ENCODE data around the gene ISOC2.

The ISOC2 gene

DNA sequence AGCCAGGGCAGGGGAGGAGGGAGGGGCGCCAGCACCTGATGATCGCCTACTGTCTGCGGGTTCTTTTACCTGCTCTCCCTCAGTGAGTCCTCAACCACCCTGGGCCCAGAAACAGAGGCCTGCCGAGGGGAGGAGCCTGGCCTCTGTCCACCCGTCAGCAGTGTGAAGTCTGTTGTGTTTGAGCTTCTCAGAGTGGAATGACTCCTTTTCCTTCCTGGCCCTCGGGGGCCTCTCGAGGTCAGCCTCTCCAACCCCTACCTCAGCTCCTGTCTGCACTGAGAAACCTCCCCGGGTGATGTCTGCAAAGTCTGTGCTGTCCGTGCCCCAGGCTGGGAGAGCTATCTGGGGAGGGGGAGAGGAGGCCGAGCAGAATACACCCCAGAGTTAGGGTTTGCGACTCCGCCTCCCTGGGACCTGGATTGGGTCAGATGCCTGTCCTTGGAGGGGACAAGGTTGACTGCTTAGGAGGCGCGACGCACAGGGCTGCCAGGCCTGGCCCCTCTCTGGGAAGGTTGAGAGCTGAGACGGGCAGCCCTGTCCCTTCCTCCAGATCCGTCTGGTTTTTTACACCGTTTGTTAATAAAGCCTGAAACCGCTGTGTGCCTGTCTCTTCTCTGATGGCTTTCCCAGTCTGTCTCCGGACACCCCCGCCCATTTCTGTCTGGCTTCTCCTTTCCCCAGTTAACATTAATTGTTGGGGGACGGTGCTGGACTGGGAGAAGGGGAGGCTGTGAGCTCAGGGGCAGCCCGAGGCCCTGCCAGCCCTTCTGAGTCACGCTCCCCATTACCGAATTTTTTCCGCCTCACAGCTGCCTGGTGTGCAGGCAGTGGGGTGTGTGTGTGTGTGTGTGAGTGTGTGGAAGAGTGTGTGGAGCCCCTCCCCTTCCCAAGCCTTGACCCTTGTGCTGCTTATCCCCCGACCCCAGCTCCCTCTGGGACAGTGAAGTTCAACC lies 25.8 kb upstream of the ISOC2 start:
- in situ Hi-C loops (cut with HindIII; ENCODE audit: low pct_unique_long_range_greater_than_20kb, low sequenced_read_pairs): no loop called here
- DNase-seq (ENCODE audit: low read depth in 1 of 2, low spot score in 1 of 2): peak; percentile 55 to 69
- TF ChIP-seq JUND (IDR thresholded peaks at IDR 0.05; ENCODE audit: low read depth): no peak

DNA sequence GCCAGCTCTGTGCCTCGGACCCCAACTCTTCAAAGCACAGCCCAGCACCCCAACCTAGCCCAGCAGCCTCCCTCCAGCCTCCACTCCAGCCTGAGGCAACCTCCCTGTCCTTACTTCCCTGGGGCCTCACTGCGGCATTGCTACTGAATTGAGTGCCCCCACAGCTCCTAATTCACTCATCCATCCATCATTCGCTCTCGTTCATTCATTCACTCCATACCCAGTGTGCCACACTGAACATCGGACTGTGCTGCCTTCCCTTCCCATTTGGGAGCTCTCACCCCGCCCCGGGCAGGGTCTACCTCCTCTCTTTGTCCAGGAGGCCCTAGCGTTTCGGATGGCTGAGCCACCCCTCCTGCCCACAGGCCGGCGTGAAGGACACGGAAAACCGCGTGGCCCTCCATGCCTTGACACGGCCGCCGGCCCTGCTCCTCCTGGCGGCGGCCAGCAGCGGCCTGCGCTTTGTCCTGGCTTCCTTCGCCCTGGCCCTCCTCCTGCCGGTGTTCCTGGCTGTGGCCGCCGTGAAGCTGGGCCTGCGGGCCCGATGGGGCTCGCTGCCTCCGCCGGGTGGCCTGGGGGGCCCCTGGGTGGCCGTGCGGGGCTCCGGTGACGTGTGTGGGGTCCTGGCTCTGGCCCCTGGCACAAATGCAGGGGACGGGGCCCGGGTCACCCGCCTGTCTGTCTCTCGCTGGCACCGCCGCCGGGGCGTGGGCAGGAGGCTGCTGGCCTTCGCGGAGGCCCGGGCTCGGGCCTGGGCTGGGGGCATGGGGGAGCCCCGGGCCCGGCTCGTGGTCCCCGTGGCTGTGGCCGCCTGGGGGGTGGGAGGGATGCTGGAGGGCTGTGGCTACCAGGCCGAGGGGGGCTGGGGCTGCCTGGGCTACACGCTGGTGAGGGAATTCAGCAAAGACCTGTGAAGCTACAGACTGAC lies 24.9 kb upstream of the ISOC2 start:
- in situ Hi-C loops (cut with HindIII; ENCODE audit: low pct_unique_long_range_greater_than_20kb, low sequenced_read_pairs): no loop called here
- DNase-seq (ENCODE audit: low read depth in 1 of 2, low spot score in 1 of 2): no peak

DNA sequence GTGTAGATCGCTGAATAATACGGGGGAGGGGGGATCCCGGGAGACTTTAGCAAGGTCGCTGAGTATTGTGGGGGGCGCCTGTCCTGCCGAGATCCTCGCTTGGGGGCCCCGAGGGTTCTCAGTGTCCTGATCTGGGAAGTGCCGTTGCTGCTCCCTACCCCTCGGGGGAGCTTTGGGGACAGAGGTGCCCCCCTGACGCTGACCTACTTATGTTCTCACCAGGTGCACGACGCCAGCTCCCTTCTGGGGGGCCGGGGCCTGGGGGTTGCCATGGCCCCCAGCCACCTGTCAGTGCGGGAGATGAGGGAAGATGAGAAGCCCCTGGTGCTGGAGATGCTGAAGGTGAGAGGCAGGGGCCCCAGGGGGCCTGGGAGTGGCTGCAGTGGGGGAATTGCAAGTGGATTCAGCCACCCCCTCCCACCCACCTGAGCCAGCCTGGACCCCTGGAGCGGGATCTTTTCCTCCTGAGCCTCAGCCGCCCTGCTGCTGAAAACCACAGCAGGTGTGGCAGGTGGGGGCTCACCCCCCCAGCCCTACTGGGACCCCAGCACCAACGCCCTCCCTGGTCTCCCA lies 24.1 kb upstream of the ISOC2 start:
- in situ Hi-C loops (cut with HindIII; ENCODE audit: low pct_unique_long_range_greater_than_20kb, low sequenced_read_pairs): no loop called here
- no peak for DNase-seq (ENCODE audit: low read depth in 1 of 2, low spot score in 1 of 2)
- TF ChIP-seq JUND (IDR thresholded peaks at IDR 0.05; ENCODE audit: low read depth): no peak

More for the DNA sequence above, 24.9 kb upstream of the ISOC2 start:
- no peak for TF ChIP-seq JUND (IDR thresholded peaks at IDR 0.05; ENCODE audit: low read depth)

DNA sequence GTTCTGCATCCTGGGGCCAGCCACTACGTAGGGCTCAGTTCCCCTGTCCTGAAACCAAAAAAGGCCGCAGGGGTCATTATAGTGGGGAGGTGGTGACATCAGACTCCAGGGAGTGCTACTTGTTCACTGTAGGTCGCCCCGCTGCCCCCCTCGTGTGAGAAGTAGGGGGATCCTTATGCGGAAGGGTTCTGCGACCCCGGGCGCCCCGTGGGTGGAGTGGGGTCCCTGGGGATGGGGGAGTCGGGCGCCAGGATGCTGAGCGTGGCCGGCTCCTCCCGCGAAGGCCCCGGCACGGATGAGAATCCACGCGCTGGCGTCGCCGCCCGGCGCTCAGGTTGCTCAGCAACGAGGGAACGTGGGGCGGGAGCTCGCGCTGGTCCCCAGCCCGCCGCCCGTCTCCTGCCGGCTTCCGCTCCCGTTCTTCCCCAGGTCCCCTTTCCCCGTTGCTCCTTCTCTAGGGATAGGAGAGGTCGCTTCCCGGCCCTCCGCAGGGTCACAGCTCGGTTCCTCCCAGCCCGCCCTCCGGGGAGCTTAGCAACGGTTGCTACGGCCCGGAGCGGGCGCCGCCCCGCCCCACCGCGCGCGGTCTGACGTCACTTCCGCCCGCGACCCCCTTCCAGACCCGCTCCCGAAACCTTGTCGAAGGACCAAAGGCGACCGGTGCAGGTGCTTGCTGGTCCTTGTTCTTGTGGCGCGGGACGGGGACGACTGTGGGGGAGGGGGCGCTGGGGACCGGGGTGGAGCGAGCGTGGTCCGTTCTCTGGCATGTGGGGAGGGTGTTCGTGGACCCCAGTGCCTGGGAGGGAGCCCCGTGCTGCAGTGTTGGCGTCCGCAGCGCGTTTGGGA lies 23.4 kb upstream of the ISOC2 start, which contains the start of gene NAT14:
Gene NAT14 (plus strand): TSS at position 596 of the 846 bp plus-strand sequence. CDS start 521 bp downstream, outside the sequence.
- in situ Hi-C loops (cut with HindIII; ENCODE audit: low pct_unique_long_range_greater_than_20kb, low sequenced_read_pairs): no loop called here

DNA sequence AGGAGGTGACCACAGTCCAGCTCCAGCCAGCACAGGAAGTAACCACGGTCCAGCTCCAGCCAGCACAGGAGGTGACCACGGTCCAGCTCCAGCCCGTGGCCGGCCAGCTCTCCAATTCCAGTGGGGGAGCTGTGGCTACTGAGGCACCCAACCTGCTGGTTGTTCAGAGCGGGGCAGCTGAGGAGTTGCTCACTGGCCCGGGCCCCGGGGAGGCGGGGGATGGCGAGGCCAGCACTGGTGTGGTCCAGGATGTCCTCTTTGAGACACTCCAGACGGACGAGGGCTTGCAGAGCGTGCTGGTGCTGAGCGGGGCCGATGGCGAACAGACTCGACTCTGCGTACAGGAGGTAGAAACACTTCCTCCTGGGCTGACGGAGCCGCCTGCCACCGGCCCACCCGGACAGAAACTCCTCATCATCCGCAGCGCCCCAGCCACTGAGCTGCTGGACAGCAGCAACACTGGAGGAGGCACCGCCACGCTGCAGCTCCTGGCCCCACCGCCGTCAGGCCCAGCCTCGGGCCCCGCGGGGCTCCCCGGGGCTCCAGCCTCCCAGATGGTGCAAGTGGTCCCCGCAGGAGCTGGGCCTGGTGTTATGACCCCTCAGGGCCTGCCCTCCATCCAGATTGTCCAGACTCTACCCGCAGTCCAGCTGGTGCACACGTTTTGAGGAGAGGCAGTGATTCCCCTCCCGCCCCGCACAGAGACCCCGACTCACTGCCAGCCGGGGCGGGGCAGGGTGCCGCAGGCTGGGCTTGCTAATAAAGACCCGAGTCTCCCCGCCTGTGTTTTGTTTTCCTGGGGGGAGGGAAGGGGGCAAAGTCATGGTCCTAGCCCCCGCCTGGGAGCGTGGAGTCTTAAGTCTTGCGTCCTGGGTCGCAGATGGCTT lies 22.5 kb upstream of the ISOC2 start:
- TF ChIP-seq JUND (IDR thresholded peaks at IDR 0.05; ENCODE audit: low read depth): no peak
- no peak for DNase-seq (ENCODE audit: low read depth in 1 of 2, low spot score in 1 of 2)
- in situ Hi-C loops (cut with HindIII; ENCODE audit: low pct_unique_long_range_greater_than_20kb, low sequenced_read_pairs): no loop called here

More for the DNA sequence above, 23.4 kb upstream of the ISOC2 start, which contains the start of gene NAT14:
- no peak for TF ChIP-seq JUND (IDR thresholded peaks at IDR 0.05; ENCODE audit: low read depth)
- peak; percentile 53 to 86 for DNase-seq (ENCODE audit: low read depth in 1 of 2, low spot score in 1 of 2)

DNA sequence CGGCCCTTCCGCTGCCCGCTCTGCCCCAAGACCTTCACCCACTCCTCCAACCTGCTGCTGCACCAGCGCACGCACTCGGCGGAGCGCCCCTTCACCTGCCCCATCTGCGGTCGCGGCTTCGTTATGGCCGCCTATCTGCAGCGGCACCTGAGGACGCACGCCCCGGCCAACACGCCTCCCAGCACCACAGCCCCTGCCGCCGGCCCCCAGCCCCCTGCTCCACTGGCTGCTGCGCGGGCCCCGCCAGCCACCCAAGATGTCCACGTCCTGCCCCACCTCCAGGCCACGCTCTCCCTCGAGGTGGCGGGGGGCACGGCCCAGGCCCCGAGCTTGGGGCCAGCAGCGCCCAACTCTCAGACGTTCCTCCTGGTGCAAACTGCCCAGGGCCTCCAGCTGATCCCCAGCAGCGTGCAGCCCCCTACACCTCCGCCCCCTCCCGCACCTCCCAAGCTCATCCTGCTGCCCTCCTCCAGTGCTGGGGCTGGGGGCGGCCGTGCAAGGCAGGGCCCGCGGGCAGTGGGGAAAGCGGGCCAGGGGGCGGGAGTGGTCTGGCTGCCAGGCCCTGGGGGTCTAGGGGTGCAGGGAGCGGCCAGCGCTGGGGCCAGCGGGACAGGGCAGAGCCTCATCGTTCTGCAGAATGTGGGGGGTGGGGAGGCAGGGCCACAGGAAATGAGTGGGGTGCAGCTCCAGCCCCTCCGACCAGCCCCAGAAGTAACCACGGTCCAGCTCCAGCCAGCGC lies 21.7 kb upstream of the ISOC2 start:
- in situ Hi-C loops (cut with HindIII; ENCODE audit: low pct_unique_long_range_greater_than_20kb, low sequenced_read_pairs): no loop called here
- no peak for TF ChIP-seq JUND (IDR thresholded peaks at IDR 0.05; ENCODE audit: low read depth)
- no peak for DNase-seq (ENCODE audit: low read depth in 1 of 2, low spot score in 1 of 2)

DNA sequence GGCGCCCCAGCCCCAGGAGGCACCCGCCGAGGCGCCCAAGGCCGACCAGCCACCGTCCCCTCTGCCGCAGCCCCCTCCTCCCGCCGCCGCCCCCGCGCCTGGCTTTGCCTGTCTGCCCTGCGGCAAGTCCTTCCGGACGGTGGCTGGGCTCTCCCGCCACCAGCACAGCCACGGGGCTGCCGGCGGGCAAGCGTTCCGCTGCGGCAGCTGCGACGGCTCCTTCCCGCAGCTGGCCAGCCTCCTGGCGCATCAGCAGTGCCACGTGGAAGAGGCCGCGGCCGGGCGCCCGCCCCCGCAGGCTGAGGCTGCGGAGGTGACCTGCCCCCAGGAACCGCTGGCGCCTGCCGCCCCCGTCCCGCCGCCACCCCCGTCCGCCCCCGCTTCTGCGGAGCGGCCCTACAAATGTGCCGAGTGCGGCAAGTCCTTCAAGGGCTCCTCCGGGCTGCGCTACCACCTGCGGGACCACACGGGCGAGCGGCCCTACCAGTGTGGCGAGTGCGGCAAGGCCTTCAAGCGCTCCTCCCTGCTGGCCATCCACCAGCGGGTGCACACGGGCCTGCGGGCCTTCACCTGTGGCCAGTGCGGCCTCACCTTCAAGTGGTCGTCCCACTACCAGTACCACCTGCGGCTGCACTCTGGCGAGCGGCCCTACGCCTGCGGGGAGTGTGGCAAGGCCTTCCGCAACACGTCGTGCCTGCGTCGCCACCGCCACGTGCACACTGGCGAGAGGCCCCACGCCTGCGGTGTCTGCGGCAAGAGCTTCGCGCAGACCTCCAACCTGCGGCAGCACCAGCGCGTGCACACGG lies 20.9 kb upstream of the ISOC2 start:
- TF ChIP-seq JUND (IDR thresholded peaks at IDR 0.05; ENCODE audit: low read depth): no peak

DNA sequence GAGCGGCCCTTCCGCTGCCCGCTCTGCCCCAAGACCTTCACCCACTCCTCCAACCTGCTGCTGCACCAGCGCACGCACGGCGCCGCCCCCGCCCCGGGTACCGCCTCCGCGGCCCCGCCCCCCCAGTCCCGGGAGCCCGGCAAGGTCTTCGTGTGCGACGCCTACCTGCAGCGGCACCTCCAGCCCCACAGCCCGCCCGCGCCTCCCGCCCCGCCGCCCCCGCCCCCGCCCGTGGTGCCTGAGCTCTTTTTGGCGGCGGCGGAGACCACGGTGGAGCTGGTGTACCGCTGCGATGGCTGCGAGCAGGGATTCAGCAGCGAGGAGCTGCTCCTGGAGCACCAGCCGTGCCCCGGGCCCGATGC lies 20.3 kb upstream of the ISOC2 start:
- TF ChIP-seq JUND (IDR thresholded peaks at IDR 0.05; ENCODE audit: low read depth): no peak
- no peak for DNase-seq (ENCODE audit: low read depth in 1 of 2, low spot score in 1 of 2)
- in situ Hi-C loops (cut with HindIII; ENCODE audit: low pct_unique_long_range_greater_than_20kb, low sequenced_read_pairs): no loop called here

More for the DNA sequence above, 20.9 kb upstream of the ISOC2 start:
- in situ Hi-C loops (cut with HindIII; ENCODE audit: low pct_unique_long_range_greater_than_20kb, low sequenced_read_pairs): no loop called here
- no peak for DNase-seq (ENCODE audit: low read depth in 1 of 2, low spot score in 1 of 2)

DNA sequence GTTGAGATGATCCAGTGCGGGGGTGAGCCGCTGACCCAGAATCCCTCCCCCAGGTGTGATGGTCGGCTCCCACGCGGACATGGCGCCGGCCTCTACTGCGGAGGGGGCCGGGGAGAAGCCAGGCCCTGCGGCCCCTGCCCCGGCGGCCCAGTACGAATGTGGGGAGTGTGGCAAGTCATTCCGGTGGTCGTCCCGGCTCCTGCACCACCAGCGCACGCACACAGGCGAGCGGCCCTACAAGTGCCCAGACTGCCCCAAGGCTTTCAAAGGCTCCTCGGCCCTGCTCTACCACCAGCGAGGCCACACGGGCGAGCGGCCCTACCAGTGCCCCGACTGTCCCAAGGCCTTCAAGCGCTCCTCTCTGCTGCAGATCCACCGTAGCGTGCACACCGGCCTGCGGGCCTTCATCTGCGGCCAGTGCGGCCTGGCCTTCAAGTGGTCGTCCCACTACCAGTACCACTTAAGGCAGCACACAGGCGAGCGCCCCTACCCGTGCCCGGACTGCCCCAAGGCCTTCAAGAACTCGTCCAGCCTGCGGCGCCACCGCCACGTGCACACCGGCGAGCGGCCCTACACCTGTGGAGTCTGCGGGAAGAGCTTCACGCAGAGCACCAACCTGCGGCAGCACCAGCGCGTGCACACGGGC lies 19.8 kb upstream of the ISOC2 start:
- TF ChIP-seq JUND (IDR thresholded peaks at IDR 0.05; ENCODE audit: low read depth): no peak
- no peak for DNase-seq (ENCODE audit: low read depth in 1 of 2, low spot score in 1 of 2)
- in situ Hi-C loops (cut with HindIII; ENCODE audit: low pct_unique_long_range_greater_than_20kb, low sequenced_read_pairs): no loop called here
